BJ (cell line): ENCODE data around the gene GNS. TPM values are rescaled to one million over a fixed set of nuclear protein-coding genes. Genes with fewer than 3 reads are reported as not detected.

Experiments
- CTCF ChIA-PET: fragments of 350-600 bp; formaldehyde crosslinking; extraction: SDS; loops from one replicate; lab custom pipeline; 2021; ENCODE audit warnings: antibody characterized with exemption, inconsistent platforms; lab: Yijun Ruan, JAX
- POLR2A ChIA-PET: fragments of 300-600 bp; sonication (Branson Sonifier 250); formaldehyde crosslinking; extraction: SDS; loops from one replicate; lab custom pipeline; 2021; ENCODE audit warnings: antibody characterized with exemption; lab: Charles Lee
- DNase-seq: peaks from one replicate; pipeline ENCODE4 v3.0.0-alpha.2; 2011; ENCODE audit warnings: low read depth
- H3K27me3 ChIP-seq: 2 replicates; pipeline ENCODE4 v1.6.0; 2011; ENCODE audit warnings: low read length; ENCODE audit not compliant: control insufficient read depth, insufficient read depth
- H3K36me3 ChIP-seq: 2 replicates; pipeline ENCODE4 v1.5.1; 2011; ENCODE audit warnings: low read length; ENCODE audit not compliant: control insufficient read depth, insufficient read depth
- H3K4me3 ChIP-seq: 2 replicates; pipeline ENCODE4 v1.5.1; 2011; ENCODE audit warnings: low read depth, mild to moderate bottlenecking, control low read depth, low read length
- CTCF ChIP-seq: IDR thresholded peaks from 2 replicates; pipeline ENCODE4 v1.5.1; 2011; ENCODE audit warnings: low read depth, mild to moderate bottlenecking, control low read depth, inconsistent platforms, low read length, moderate library complexity; ENCODE audit not compliant: insufficient read depth
- polyA plus RNA-seq: library from polyadenylated mRNA; depleted of rRNA; stranded (reverse); fragments of >200 nt; gene quantifications from 2 replicates; pipeline ENCODE4 v1.2.3, GENCODE V29; 2011; rRNA removed

Gene GNS
- polyA plus RNA-seq, 1 experiment: 100 TPM

DNA sequence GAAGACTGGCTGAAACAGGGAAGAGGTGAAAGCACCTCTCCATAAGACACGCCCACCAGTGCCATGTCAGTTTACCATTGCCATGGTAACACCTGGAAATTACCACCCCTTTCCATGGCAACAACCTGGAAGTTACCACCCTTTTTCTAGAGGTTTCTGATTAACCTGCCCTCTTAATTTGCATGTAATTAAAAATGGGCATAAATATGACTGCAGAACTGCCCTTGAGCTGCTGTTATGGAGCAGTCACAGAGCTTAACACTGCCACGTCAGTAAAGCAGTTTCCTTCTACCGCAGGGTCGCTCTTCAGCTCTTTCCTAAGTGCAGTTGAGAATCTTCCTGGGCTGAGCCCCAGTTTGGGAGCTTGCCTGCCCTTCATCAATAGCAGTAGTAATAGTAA, 93.7 kb downstream of the GNS start:
- POLR2A ChIA-PET: no interaction called here
- DNase-seq: no peak
- no peak for TF ChIP-seq CTCF
- H3K4me3 ChIP-seq: no peak overlapping the region
- CTCF ChIA-PET: no interaction called here
- no peaks in the 10 kb centered on the region for H3K27me3 ChIP-seq
- no peaks in the 10 kb centered on the region for H3K36me3 ChIP-seq

Other genes with a start within 250 kb of the GNS start
- 22.3 and 27.7 TPM in 2 replicates for gene RASSF3, start 148.9 kb downstream of the GNS start, polyA plus RNA-seq
- gene TBC1D30, start 65.2 kb upstream of the GNS start, polyA plus RNA-seq: 0.22 and 0.23 TPM in 2 replicates